ENCODE results near the gene CNTNAP2. TPM values are rescaled to one million over a fixed set of nuclear protein-coding genes. Genes with fewer than 3 reads are reported as not detected.

The CNTNAP2 gene
- total RNA-seq, 1 donor from 2014 or later = 5.4 TPM

- Mint-ChIP-seq H3K27me3 (ENCODE audit: unreplicated experiment) (peaks cover 5% of the 10 kb centered on the region), H3K4me3 (ENCODE audit: unreplicated experiment) (no peak overlapping the region), H3K4me1 (ENCODE audit: unreplicated experiment) (no peaks in the 10 kb centered on the region), H3K27ac (ENCODE audit: unreplicated experiment) (no peak overlapping the region), H3K36me3 (ENCODE audit: low read depth, unreplicated experiment) (peaks cover 2% of the 10 kb centered on the region), H3K9me3 (ENCODE audit: unreplicated experiment) (peaks cover 9% of the 10 kb centered on the region)
- TF ChIP-seq CTCF (IDR thresholded peaks at IDR 0.05; ENCODE audit: unreplicated experiment) = no peak
- no peak for DNase-seq (ENCODE audit: low spot score)
Observed at GRCh38 chr7:148230296-148230695, 2113.7 kb downstream of the CNTNAP2 start.

- Mint-ChIP-seq H3K27me3 (ENCODE audit: unreplicated experiment) (peaks cover 4% of the 10 kb centered on the region), H3K4me1 (ENCODE audit: unreplicated experiment) (no peaks in the 10 kb centered on the region), H3K27ac (ENCODE audit: unreplicated experiment) (no peak overlapping the region), H3K36me3 (ENCODE audit: low read depth, unreplicated experiment) (no peaks in the 10 kb centered on the region), H3K9me3 (ENCODE audit: unreplicated experiment) (peaks cover 4% of the 10 kb centered on the region), H3K4me3 (ENCODE audit: unreplicated experiment) (no peak overlapping the region)
- DNase-seq (ENCODE audit: low spot score) = no peak
- no peak for TF ChIP-seq CTCF (IDR thresholded peaks at IDR 0.05; ENCODE audit: unreplicated experiment)
Observed at GRCh38 chr7:148230883-148231282, 2114.3 kb downstream of the CNTNAP2 start.

- Mint-ChIP-seq H3K4me3 (ENCODE audit: unreplicated experiment) (no peak overlapping the region), H3K9me3 (ENCODE audit: unreplicated experiment) (peaks cover 1% of the 10 kb centered on the region), H3K27ac (ENCODE audit: unreplicated experiment) (no peak overlapping the region), H3K27me3 (ENCODE audit: unreplicated experiment) (peaks cover 1% of the 10 kb centered on the region), H3K36me3 (ENCODE audit: low read depth, unreplicated experiment) (no peaks in the 10 kb centered on the region), H3K4me1 (ENCODE audit: unreplicated experiment) (no peaks in the 10 kb centered on the region)
- TF ChIP-seq CTCF (IDR thresholded peaks at IDR 0.05; ENCODE audit: unreplicated experiment) = no peak
- no peak for DNase-seq (ENCODE audit: low spot score)
Observed at GRCh38 chr7:148232784-148233183, 2116.2 kb downstream of the CNTNAP2 start.

DNA sequence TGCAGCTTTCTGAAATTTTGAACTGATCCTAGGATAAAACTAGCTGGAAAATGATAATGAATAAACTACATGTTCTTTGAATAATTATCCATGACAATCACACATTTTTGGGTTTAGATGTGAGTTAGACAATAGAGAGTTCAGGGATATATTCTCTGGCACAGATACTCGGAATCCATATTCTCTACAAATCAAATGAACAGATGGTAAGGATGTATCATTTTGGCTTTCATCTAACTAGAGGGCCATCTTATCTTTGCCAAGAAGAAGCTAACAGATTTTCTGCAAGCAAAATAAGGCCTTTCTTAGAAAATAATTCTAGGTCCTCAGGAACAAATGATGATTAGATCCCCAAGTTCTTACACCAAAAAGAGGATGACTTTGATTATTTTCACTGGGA is 2118.1 kb downstream of the CNTNAP2 start:
- Mint-ChIP-seq H3K9me3 (ENCODE audit: unreplicated experiment) (no peaks in the 10 kb centered on the region), H3K4me3 (ENCODE audit: unreplicated experiment) (no peak overlapping the region), H3K27me3 (ENCODE audit: unreplicated experiment) (peaks cover 1% of the 10 kb centered on the region), H3K4me1 (ENCODE audit: unreplicated experiment) (no peaks in the 10 kb centered on the region), H3K27ac (ENCODE audit: unreplicated experiment) (no peak overlapping the region), H3K36me3 (ENCODE audit: low read depth, unreplicated experiment) (no peaks in the 10 kb centered on the region)
- DNase-seq (ENCODE audit: low spot score) = no peak
- no peak for TF ChIP-seq CTCF (IDR thresholded peaks at IDR 0.05; ENCODE audit: unreplicated experiment)

GRCh38 chr7:148238761-148239325 is 2122.2 kb downstream of the CNTNAP2 start:
- no peaks in the 10 kb centered on the region for H3K4me1 Mint-ChIP-seq (ENCODE audit: unreplicated experiment)
- H3K27me3 Mint-ChIP-seq (ENCODE audit: unreplicated experiment) = no peaks in the 10 kb centered on the region
- DNase-seq (ENCODE audit: low spot score) = no peak
- no peak overlapping the region for H3K27ac Mint-ChIP-seq (ENCODE audit: unreplicated experiment)
- H3K4me3 Mint-ChIP-seq (ENCODE audit: unreplicated experiment) = no peak overlapping the region
- TF ChIP-seq CTCF (IDR thresholded peaks at IDR 0.05; ENCODE audit: unreplicated experiment) = no peak
- no peaks in the 10 kb centered on the region for H3K36me3 Mint-ChIP-seq (ENCODE audit: low read depth, unreplicated experiment)
- no peaks in the 10 kb centered on the region for H3K9me3 Mint-ChIP-seq (ENCODE audit: unreplicated experiment)
